Activated CD4-positive, alpha-beta T cell treated with anti-CD3 and anti-CD28 coated beads, Interleukin-2, Interleukin-4, amounts not matched to agents 100 ng/mL and 50 ng/mL, durations not matched to agents 16 hours and 8 hours (primary cell): ENCODE results near the gene ZNF226.
"Not testable (repeated sequence)": the region's sequence is repeated elsewhere in the genome, so short reads cannot be mapped to it uniquely, and the experiment has no call there.

ENCODE experiments used
- DNase-seq: peaks from one replicate; pipeline ENCODE4 v3.0.0-alpha.2; 2020; ENCODE audit warnings: low spot score

Gene ZNF226

DNA sequence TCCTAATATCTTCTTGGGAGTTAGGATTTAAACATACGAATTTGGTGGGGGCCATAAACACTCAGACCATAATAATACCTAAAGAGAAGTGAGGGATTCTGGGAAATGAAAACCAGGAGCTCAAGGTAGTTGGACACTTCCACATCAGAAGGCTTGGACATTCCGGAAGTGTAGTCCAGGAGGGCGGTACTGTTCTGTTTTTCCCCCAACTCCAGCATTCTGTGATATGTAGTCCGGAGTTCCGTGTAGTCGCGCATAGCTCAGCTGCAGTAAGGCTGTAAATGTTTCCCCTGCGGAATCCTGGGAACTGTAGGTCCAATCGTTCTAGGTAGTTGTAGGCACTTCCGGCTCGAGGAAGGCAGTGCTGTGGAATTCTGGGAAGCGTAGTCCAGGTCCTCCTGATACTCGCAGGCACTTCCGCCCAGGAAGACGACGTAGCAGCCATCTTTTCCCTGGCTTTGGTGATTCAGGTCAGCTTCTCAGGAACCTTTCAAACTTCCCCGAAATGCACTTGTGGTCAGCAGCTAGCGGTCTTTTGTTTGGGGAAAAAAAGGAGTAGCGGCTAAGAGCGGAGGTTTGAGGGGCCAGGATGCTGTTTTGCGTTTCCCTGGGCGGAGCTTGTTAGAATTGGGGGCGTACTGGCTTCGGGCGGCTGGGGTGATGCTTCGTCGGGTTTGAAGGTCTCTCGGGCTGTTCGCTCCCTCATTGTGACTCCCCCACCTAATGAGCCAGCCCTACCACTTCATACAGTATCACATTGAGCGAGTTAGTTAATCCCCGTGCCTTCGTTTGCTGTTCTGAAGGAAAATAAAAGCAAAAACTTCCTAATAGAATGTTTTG is at the start of gene ZNF226:
ZNF226 (plus strand) TSS at position 428 of the 840 bp plus-strand sequence. CDS start 4,981 bp downstream, outside the sequence.
- peak; percentile 90 for DNase-seq

DNA sequence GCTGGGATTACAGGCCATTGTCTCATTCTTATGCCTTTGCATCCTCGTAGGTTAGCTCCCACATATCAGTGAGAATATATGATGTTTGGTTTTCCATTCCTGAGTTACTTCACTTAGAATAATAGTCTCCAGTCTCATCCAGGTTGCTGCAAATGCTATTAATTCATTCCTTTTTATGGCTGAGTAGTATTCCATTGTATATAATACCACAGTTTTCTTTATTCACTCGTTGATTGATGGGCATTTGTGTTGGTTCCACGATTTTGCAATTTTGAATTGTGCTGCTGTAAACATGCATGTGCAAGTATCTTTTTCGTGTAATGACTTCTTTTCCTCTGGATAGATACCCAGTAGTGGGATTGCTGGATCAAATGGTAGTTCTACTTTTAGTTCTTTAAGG is 43.7 kb upstream of the ZNF226 start:
- DNase-seq: not testable (repeated sequence)

DNA sequence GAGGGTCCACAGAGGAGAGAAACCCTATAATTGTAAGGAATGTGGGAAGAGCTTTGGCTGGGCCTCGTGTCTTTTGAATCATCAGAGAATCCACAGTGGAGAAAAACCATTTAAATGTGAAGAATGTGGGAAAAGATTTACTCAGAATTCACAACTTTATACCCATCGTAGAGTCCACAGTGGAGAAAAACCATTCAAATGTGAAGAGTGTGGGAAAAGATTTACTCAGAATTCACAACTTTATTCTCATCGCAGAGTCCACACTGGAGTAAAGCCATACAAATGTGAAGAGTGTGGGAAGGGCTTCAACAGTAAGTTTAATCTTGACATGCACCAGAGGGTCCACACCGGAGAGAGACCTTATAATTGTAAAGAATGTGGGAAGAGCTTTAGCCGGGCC is 32.9 kb upstream of the ZNF226 start:
- no peak for DNase-seq

DNA sequence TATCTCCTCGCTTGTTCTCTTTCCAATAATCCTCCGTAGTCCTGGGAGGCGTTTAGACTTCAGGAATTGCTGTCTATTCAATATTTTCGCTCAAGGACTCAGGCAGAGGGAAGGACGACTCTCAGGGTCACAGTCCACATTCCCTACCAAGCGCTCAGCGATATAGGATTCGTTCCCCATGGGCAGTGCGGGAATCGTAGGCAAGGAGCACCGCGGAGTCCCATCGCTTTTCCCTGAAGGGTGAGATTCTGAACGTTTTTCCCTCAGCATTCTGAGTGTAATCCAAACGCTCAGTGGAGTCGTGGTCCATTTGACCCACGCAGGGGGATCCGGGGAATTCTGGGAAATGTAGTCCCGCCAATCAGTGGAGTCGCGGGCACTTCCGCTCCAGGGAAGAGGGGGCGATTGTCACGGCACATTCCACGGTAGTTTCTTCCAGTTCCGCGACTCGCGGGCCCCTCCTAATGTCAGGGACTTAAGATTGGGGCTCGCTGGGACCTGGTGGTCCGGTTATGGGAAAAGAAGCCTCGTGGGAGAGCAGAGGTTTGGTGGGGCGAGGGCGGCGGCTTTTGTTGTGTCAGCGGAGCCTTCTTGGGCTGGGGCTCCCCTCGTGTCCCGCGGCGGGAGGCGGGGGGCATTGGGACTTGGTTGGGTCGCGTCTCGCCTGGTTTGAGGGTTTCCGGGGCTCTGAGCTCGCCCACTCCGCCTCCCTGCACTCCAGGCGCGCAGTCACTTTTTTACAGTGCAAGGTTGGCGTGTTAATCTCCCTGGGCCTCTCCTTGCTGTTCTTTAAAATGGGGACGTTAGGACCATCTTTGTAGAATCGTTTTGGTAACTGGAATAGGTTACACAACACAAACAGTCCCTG is 23.5 kb upstream of the ZNF226 start, which contains the start of gene ZNF234:
ZNF234 (plus strand) TSS at position 364 of the 868 bp plus-strand sequence. CDS start 3,079 bp downstream, outside the sequence.
- peak; percentile 71 for DNase-seq

DNA sequence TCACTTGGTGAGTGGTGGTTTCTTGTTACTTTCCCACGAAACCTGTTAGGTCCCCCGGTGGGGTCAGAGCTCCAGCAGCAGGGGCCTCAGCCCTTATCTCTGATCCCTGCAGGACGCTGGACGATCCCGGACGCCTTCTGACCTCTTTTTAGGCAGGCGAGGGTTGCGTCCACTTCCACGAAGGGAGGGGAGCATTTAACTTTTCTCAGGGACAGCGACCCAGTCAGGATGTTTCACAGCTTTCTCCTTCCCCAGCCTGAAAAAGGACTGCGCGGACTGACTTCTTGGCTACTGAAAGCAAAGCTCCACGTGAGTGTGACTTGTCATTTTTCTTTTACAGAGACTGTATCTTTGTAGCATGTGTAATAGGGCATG is 22.9 kb upstream of the ZNF226 start:
- no peak for DNase-seq

DNA sequence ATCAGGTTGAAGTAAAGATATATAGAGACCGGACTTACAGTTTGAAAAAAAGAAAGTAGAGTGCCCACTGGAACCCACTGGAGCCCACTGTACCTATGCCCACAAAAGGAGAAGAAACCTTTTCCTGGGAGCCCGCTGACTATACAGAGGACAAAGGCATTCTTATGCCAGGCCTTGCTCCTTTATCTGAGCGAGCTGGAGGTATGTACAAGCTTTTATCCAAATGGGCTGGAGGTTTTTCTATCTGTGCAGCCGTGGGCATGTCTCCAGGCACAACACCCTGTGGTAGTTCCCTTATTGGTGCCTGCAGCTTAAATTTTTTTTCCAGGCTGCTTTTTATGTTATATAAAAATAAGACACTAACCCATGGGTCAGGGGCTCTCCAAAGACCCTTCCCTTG is 15.1 kb upstream of the ZNF226 start:
- DNase-seq: no peak

DNA sequence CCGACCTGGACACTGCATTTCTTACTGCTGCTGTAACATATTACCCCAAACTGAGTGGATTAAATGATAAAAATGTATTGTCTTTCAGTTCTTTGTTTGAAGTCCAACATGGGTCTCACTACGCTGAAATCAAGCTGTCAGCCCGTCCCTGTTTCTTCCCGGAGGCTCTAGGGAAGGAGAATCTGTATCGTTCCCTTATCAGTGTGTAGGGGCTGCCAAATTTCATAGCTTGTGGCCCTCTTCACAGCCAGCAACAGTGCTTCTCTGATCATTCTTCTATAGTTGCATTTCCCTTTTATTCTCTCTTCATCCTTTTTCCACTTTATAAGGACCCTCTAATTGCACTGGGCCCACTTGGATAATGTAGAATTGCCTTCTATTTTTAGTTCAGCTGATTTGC is 13.4 kb upstream of the ZNF226 start:
- DNase-seq: no peak

DNA sequence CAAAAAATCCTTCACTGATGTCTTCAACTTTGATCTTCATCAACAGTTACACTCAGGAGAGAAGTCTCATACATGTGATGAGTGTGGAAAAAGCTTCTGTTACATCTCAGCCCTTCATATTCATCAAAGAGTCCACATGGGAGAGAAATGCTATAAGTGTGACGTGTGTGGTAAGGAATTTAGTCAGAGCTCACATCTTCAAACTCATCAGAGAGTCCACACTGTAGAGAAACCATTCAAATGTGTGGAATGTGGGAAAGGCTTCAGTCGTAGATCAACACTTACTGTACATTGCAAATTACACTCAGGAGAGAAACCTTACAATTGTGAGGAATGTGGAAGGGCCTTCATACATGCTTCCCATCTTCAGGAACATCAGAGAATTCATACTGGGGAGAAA is 8.4 kb upstream of the ZNF226 start:
- no peak for DNase-seq

DNA sequence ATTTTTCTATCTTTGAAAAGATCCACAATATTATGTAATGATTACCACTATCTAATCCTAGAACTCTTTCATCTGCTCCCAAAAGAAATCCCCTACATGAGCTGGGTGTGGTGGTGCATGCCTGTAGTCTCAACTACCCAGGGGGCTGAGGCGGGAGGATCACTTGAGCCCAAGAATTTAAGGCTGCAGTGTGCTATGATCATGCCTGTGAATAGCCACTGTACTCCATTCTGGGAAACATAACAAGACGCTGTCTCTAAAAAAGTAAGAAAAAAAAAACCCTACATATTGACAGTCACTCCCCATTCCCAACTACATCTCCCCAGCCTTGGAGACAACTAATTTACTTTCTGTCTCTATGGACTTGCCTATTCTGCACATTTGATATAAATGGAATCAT is 1.1 kb upstream of the ZNF226 start:
- DNase-seq: no peak

DNA sequence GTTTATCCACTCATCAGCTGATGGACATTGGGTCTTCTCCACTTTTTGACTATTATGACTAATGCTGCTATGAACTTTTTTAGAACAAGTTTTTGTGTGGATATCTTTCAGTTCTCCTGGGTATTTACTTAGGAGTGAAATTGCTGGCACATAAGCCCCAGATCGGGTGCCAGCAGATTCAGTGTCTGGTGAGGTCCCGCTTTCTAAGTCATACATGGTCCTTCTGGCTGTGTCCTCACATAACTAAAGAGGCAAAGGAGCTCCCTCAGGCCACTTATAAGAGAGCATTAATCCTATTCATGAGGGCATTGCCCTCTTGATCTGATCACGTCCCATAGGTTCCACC is 600 bp upstream of the ZNF226 start:
- DNase-seq: no peak

DNA sequence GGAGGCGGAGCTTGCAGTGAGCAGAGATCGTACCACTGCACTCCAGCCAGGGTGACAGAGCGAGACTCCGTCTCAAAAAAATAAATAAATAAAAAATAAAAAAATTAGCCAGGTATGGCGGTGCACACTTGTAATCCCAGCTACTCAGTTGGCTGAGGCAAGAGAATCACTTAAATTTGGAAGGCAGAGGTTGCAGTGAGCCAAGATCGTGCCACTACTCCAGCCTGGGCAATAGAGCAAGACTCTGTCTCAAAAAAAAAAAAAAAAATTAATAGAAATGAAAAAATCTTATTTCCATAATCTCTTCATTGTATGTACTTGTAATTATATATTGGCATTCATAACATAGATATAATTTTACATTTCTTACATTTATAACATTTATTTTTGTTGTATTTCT is 5.8 kb downstream of the ZNF226 start:
- DNase-seq: not testable (repeated sequence)

DNA sequence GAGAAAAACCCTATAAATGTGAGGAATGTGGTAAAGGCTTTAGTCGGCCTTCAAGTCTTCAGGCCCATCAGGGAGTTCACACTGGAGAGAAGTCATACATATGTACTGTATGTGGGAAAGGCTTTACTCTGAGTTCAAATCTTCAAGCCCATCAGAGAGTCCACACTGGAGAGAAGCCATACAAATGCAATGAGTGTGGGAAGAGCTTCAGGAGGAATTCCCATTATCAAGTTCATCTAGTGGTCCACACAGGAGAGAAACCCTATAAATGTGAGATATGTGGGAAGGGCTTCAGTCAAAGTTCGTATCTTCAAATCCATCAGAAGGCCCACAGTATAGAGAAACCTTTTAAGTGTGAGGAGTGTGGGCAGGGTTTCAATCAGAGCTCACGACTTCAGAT is 11.7 kb downstream of the ZNF226 start:
- no peak for DNase-seq

DNA sequence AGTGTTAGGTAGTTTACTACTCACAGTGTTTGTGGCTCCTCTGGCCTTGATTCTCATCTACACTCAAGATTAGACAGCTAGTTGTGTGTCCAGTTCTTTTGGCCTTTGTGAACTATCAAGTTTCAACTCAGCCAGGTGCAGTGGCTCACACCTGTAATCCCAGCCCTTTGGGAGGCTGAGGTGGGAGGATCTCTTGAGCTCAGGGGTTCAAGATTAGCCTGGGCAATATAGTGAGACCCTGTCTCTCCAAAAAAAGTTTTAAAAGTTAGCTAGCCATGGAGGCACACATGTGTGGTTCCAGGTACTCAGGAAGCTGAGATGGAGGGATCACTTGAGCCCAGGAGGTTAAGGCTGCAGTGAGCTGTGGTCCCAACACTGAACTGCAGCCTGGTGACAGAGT is 16.1 kb downstream of the ZNF226 start:
- DNase-seq: no peak

DNA sequence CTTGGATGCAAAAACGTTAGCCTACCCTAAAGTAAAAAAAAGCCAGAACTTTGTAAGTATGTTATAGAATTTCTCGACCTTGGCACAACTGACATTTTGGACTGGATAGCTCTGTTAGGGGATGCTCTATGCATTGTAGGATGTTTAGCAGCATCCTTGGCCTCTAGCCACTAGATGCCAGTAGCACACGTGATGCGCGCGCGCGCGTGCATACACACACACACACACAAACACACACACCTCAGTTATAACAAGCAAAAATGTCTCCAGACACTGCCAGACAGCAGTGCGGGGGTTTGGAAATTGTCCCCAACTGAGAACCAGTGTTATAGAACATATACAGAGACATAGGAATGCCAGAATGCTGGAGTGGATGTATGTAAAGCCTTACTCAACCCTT is 17.2 kb downstream of the ZNF226 start:
- DNase-seq: no peak

DNA sequence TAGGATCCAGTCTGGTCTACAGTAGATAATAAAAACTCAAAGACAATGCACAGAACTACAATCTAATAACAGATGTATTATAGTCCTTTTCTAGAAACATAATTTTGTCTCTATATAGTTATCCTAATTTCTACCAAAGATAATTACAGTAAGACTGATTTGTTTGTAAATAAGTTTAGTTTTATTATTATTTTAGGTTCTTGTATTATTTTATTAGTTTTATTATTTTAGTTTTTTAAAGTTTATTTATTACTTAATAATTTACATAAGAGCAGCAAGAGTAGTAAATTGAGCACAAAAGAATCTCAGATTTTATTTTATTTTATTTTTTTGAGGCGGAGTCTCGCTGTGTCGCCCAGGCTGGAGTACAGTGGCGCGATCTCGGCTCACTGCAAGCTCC is 25.1 kb downstream of the ZNF226 start:
- DNase-seq: no peak

DNA sequence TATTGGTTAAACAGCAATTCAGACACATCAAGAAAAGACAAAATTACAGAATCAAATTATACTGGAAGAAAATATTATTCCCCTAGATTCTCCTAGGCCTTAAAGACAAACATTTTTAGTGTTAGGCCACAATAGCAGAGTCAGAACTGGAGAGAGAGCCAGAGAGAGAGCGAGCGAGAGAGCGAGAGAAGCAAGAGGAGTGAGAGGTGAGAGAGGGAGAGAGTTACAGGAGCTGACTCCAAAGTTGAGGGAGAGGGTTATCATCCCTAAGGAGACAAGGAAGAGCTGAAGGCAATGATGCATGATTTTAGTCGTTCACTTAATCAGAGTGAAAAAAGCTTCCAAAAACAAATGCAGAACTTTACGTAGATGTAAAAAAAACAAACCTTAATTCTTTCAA is 27.2 kb downstream of the ZNF226 start:
- DNase-seq: no peak

DNA sequence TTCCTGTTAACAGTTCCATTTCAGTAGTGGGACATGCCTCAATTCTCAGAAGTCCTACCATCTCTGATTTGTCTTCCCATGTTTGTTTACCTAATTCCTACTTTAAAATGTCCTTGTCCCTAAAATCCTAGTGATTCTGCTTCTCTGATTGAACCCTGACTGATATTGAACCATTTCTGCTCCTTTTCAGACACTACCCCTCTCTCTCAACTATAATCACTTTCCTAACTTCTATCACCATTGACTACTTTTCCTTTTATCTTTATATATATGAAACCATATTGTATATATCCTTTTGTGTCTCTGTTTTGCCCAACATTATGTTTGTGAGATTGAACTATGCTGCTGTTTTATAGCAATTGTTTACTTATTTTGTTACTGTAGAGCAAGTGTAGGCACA is 31.9 kb downstream of the ZNF226 start:
- DNase-seq: no peak

DNA sequence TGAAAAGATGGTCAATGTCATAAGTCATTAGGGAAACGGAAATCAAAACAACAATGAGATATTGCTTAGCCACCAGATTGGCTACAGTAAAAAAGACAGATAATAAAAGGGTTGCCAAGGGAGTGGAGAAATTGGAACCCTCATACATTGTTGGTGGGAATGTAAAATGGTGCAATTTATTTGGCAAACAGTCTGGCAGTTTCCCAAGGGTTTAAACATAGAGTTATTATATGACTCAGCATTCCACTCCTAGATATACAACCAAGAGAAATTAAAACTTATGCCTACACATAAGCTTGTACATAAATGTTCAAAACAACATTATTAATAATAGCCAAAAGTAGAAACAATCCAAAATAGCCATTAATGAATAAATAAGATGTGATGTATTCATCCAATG is 37.6 kb downstream of the ZNF226 start:
- no peak for DNase-seq

DNA sequence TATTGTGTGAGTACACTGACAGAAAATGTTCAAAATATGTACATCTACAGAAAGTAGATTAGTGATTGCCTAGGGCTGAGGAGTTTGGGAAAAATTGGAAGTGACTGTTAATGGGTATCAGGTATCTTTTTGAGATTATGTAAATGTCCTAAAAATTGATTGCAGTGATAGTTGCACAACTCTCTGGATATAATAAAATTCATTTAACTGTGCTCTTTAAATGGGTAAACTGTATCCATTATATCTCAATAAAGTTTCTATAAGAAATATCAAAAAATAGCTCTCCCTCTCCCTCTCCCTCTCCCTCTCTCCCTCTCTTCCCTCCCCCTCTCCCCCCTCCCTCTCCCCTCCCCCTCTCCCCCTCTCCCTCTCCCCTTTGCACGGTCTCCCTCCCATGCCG is 38.1 kb downstream of the ZNF226 start:
- no peak for DNase-seq

DNA sequence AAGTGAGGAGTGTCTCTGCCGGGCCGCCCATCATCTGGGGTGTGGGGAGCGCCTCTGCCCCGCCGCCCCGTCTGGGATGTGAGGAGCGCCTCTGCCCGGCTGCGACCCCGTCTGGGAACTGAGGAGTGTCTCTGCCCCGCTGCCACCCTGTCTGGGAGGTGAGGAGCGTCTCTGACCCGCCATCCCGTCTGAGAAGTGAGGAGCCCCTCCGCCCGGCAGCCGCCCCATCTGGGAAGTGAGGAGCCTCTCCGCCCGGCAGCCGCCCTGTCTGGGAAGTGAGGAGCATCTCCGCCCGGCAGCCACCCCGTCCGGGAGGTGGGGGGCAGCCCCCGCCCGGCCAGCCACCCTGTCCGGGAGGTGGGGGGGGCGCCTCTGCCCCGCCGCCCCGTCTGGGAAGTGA is 39.0 kb downstream of the ZNF226 start:
- DNase-seq: not testable (repeated sequence)

DNA sequence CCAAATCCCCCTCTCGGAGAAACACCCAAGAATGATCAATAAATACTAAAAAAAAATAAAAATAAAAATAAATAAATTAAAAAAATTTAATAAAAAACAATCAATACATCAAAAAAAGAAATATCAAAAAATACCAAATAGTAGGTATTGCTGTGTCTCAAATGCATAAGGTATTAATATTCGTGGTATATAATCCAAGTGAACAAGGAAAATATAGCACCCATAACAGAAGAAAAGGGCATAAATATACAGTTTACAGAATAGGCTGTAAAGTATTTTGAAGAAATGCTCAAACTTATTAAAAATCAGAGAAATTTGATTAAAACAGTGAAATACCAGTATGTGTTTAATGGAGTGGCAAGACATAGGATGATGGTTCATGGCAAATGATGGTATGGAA is 39.9 kb downstream of the ZNF226 start:
- DNase-seq: no peak

DNA sequence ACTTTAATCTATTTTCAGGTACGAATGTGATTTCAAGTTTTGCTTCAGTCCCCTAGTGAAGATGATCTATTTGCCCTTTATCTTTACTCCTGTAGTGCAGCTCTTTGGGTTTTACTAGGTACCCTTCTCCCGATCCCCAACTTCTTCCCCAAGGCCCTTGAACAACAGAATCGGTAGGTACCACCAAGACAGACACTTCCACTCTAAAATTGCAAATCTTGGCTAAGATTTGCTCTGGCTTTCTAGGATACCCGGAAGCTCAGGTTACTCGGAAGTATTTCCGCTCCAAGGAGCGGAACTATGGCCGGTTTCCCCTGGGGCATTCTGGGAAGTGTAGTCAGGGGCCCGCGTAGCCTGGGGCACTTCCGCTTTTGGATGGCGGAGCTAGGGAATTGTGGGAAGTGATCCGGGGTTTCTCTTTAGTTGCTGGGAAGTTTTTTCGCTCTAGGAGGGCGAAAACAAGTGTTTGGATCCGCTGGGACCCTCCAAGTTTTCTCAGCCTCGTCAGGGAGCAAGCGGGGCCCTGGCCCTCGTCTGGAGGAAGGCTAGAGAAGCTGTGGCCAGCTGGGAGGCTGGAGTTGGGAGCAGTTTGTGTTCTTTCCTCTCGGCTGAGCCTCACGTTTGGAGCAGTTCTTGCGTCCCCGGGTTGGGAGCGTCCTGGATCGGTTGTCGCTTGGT is 42.4 kb downstream of the ZNF226 start:
- peak; percentile 86 for DNase-seq
